ENCODE measurements around the gene ALOX5.

- TF ChIP-seq POLR2A (IDR thresholded peaks at IDR 0.05; ENCODE audit: low read depth, low read length), result no peak
- TF ChIP-seq TAF1 (IDR thresholded peaks at IDR 0.05; ENCODE audit: low read depth, low read length), result no peak
- no peak for TF ChIP-seq POLR2AphosphoS5 (IDR thresholded peaks at IDR 0.05; ENCODE audit: low read depth, low read length)
- TF ChIP-seq SPI1 (IDR thresholded peaks at IDR 0.05; ENCODE audit: low read depth, low read length), result peak; percentile 27; the same call in 1 of the 2 replicates
- no peak for TF ChIP-seq PAX5 (IDR thresholded peaks at IDR 0.05; ENCODE audit: insufficient read depth, low read length, severe bottlenecking)
- TF ChIP-seq POU2F2 (IDR thresholded peaks at IDR 0.05; ENCODE audit: low read depth, low read length), result no peak
These were observed 2.5 kb upstream of the ALOX5 start for GRCh38 chr10:45371560-45371959.
